Measurements from ENCODE around the gene AKR1D1.
A peak's percentile ranks its signal among the peaks of the same experiment; 100 is the strongest.
"Not testable (repeated sequence)": the region's sequence is repeated elsewhere in the genome, so short reads cannot be mapped to it uniquely, and the experiment has no call there.

The AKR1D1 gene

DNA sequence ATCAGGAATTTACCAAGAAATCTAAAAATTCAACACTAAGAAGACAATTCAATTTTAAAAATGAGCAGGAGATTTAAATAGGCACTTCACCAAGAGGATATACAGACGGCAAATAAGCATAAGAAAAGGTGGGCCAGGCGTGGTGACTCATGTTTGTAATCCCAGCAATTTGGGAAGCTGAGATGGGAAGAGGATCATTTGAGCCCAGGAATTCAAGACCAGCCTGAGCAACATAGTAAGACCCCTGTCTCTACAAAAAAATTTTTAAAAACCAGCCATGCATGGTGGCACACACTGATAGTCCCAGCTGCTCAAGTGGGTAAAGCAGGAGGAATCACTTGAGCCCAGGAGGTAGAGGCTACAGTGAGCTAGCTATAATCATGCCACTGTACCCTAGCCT is 3.5 kb upstream of the AKR1D1 start:
- no peak for DNase-seq (ENCODE audit: low spot score)
- FAIRE-seq: no peak

DNA sequence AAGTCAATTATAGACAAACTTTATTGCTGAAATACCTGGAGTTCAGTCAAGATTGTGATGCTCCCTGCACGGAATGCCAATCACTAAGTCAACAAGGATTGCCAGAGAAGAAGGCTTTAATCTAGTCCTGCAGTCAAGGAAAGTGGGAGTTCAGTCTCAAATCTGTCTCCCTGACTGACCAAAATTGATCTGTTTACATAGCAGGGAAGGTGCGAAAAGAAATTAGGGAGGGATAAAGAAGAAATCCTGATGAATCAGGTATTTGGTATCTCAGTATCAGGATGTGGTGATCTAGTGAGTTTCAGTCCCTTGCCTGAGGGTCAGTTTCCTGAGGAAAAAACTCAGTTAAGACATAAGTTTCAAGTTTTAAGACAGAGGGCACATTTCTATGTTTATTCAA is 2.1 kb upstream of the AKR1D1 start:
- no peak for FAIRE-seq
- DNase-seq (ENCODE audit: low spot score): no peak

DNA sequence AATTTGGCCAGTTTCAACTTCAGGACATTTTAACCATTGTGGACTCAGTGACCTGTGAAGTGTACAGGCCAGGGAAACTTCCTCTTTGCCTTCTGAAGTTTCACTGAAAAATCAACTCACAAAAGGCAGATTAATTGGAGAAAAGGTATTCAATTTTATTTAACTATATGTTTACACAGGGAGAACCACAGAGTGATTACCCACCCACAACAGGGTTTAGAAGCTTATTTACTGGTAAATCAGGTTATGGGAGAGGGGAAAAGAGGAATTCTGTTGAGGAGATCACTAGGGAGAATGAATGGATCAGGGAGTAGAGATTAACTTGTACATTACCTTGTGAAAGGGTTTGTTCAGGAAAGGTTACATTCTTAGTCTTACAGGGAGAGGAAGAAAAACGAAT is 1.7 kb upstream of the AKR1D1 start:
- FAIRE-seq (no peak), DNase-seq (ENCODE audit: low spot score) (no peak)

DNA sequence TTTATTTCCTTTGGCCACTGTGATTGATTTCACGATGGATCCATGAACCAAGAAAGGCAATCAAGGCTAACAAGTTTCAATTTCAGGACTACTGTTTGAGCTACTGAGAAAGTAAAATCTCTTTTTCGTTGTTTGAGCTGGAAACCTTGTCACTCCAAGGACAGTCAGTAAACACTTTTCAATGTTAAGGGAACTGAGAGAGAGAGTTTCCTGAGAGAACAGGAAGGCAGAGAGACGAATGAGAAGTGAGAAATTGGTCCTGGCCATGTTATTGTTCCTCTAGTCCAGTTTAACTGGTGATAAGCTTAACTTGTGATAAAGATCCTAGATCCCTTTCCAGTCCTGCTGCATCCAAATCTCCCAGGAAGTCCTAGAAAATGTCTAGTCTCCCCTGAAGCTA is 909 bp upstream of the AKR1D1 start:
- FAIRE-seq (no peak), DNase-seq (ENCODE audit: low spot score) (no peak)

DNA sequence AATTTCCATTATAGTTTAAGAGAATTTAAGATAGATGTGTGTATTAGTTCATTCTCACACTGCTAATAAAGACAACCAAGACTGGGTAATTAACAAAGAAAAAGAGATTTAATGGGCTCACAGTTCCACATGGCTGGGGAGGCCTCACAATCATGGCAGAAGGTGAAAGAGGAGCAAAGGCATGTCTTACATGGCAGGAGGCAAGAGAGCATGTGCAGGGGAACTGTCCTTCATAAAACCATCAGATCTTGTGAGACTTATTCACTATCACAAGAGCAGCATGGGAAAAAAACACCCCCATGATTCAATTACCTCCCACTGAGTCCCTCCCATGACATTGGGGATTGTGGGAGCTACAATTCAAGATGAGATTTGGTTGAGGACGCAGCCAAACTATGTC is 473 bp upstream of the AKR1D1 start:
- not testable (repeated sequence) for FAIRE-seq; DNase-seq (ENCODE audit: low spot score)

DNA sequence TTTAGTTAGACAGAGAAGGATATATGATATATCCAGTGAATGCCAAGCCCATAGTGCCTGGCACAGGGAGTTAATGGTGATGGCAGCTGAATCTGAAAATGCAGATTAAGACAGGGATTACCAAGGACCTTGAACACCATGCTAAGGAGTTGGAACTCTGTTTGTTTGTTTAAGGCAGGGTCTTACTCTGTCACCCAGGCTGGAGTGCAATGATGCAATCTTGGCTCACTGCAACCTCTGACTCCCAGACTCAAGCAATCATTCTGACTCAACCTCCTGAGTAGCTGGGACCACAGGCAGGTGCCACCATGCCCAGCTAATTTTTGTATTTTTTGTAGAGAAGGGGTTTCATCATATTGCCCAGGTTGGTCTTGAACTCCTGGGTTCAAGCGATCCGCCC is 1.6 kb downstream of the AKR1D1 start:
- FAIRE-seq: no peak
- DNase-seq (ENCODE audit: low spot score): no peak

DNA sequence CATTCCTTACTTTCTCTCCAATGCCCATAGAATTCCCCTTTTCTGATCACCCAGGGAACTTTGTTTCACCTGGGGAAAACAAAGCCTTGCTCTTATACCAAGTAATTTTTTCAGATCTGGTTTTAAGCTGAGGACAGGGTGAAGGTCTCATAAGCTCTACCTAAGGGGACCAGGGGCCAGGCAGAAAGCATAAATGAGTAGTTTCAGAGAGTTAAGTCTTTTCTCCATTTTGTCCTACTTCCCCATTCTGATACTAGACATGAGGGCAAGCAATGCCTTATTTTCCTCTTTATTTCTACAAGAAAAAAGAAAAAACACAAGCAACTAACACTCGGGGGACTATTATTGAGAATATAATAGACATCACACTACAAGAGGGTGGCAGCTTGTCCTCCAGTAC is 2.9 kb downstream of the AKR1D1 start:
- FAIRE-seq: no peak
- DNase-seq (ENCODE audit: low spot score): no peak

DNA sequence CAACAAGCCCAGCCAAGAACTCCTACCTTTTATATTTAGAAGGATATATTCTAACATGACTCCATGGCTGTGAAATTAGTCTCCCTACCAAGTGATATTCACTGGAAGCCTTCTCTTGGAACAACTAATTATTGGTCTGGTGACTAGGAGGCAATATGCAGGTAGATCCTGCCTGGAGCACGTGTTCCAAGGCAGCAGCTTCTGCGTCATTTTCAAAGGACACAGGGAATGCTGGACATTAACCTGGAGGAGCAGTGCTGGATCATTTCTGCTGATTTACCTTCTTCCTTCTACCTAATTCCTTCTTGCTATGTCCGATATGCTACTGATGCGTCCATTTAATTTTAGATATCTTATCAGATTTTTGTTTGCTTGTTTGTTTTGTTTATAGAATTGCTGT is 5.6 kb downstream of the AKR1D1 start:
- DNase-seq (ENCODE audit: low spot score) (no peak), FAIRE-seq (no peak)

DNA sequence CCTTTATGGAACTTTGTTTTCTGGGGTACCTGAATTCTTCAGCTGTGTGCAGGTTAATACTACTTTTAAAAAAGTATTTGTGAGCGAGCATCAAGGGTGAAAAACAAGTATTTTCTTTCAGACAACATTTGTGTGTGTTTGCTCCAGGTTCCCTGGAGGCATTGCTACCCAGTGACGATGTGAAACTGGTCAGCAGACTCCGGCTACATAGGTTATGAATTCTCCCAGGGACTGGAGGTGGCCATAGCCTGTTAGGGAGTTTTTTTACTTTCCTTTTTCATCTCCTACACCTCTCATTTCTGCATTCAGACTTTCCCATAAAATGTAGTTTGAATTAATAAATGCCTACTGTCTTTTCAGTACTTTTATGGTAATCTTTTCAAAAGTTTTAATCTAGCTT is 7.6 kb downstream of the AKR1D1 start:
- DNase-seq (ENCODE audit: low spot score) (no peak), FAIRE-seq (no peak)

DNA sequence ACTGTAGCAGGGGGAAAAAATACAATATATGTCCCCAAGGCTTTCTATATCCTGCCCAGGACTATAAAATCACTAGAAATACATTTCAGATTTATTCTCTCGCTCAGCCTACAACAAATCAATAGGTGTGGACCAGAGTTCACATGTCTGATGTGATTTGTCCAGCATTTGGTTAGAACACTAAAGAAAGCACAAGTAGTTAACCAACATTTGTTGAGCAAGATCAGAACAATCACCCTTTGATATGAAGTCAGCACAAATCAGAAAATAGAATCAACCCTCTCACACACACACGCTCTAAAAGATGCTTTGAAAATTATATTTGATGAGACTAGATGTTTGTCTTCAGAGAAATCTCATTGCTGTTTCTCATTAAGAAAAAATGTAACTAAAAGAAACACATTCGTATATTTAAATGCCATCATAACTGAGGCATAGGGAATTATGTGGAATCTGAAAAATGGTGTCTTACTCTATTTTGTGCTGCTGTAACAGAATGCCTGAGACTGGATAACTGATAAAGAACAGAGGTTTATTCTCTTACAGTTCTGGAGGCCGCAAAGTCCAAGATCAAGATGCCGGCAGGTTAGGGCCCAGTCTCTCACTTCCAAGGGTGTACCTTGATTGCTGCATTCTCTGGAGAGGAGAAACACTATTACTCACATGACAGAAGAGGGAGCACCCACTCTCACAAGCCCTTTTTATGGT is 10.5 kb downstream of the AKR1D1 start:
- no peak for FAIRE-seq
- DNase-seq (ENCODE audit: low spot score): no peak

DNA sequence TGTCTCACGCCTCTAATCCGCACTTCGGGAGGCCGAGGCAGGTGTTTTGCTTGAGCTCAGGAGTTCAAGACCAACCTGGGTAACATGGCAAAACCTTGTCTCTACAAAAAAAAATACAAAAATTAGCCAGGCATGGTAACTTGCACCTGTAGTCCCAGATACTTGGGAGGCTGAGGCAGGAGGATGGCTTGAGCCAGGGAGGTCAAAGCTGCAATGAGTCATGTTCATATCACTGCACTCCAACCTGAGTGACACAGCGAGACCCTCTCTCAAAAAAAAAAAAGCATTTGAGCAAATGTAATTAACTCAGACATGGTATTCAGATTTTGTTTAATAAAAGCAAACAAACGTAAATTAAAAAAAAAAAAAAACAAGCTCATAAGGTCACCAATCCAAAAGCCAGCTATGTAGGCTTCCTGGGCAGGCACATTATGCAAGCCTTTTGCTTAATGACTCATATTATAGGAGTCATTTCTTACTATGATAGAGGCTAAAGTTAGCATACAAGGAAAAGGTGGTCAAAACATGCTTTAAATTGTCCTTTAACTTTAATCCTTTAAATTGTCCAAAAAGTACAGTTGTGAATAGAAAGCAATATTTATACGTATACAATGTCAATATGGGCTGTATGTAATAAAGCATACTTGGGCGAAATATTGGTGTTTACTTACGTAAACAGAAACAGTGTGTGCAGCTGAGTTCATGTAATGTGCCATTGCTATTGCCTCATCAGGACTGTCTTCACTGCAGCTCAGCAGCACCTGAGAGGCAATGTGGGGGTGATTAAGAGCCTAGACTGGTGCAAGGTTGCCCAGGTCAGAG is 13.0 kb downstream of the AKR1D1 start:
- FAIRE-seq (no peak), DNase-seq (ENCODE audit: low spot score) (no peak)

DNA sequence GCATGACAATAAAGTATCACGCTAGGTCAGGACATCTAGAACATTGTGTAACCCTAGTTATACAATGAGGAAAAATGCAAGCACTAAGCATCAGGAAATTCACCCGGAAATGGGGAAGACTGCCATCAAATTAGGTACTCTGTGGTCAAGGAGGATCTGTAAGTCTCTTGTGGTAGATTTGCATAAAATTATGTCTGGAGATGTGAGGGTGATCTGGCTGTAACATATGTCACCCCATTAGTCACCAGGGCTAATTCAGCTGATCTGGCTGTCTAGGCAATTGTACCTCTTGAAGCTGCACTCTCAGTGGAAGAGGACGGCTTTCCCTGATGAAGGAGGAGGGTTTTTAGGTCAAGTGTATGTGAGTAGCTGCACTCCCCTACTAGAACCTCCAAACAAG is 14.8 kb downstream of the AKR1D1 start:
- no peak for FAIRE-seq

DNA sequence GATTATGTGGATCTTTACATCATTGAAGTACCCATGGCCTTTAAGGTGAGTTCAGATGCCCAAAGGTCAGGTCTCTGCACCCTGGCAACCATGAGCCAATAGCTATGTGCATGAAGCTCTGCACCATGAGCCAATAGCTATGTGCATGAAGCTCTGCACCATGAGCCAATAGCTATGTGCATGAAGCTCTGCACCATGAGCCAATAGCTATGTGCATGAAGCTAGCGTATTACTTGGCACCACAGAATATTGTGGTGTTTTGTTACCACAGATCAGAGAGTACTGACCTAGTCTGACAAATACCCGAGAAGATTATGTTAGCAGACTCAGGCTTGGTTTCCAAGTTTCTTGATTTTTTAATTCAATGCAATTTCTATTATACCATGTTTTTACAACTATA is 15.6 kb downstream of the AKR1D1 start:
- DNase-seq (ENCODE audit: low spot score); FAIRE-seq: not testable (repeated sequence)

More for the DNA sequence above, 14.8 kb downstream of the AKR1D1 start:
- no peak for DNase-seq (ENCODE audit: low spot score)

DNA sequence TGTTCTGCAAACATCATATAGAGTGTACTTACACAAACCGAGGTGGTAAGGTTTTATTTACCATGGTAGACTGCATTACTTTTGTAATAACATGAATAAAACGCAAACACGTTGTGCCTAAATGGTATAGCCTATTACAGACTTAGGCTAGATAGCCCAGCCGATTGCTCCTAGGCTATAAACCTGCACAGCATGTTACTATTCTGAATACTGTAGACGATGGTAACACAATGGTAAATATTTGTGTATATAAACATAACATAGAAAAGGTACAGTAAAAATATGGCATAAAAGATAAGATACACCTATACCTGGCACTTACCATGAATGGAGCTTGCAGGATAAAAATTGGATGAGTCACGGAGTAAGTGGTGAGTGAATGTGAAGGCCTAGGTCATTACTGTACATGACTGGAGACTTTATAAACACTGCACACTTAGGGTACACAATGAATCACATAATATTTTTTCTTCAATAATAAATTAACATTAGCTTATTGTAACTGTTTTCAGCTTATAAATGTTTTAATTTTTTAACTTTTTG is 16.3 kb downstream of the AKR1D1 start:
- DNase-seq (ENCODE audit: low spot score): no peak
- no peak for FAIRE-seq

DNA sequence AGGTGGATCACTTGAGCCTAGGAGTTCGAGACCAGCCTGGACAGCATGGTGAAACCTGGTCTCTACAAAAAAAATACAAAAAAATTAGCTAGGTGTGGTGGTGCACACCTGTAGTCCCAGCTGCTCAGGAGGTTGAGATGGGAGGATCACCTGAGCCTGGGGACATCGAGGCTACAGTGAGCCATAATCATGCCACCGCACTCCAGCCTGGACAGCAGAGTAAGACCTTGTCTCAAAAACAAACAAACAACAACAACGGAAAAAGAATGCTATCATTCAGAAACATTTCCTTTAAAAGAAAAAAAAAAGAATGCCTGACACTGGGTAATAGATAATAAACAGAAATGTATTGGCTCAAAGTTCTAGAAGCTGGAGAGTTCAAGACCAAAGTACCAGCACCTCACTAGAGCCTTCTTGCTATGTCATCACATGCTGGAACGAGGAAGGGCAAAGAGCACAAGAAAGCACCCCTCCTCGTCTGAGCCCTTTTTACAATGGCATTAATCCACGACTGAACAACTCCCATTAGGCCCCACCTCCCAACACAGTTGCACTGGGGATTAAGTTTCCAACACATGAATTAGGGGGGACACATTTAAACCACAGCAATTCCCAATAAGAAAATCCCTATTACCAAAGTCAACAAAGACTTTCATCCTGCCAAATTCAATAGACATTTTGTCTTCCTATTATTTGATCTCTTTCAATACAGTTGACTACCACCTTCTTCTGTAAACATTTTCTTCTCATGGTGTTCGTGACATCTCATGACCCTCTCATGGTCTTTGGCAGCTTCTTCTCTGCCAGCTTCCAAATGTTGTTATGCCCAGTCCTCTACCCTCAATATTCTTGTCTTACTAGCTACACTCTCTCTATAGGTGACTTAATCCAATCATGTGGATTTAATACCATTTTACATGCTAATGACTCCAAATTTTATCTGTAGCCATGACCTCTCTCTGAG is 20.0 kb downstream of the AKR1D1 start:
- DNase-seq (ENCODE audit: low spot score): no peak
- FAIRE-seq: no peak

DNA sequence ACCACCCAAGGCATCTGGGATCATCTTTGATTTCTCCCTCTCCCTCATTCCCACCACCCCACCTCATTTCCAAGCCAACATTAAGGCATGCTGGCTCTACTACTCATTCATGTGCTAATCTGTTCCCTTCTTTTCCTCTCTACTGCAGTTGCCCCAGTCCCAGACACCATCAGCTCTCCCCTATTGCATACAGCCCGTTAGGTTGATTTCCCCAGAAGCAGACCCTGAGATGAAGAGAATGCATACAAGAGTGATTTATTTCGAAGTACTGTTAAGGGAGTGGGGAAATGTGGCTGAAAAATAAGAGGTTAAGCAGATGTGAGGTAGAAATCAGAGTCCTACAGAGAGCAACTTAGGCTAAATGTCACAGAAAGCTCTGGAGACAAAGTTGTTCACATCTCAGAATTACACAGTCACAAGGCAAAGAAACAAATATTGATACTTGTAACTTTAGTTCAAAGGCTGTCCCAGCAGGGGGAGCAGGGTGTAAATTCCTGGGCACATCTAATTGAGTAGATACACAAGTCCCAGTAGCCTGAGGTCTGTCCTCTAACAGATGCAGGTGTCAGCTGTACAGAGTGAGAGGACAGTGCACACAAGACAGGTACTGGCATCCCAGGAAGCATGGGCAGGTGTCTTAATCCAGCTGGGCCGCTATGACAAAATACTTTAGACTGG is 20.9 kb downstream of the AKR1D1 start:
- FAIRE-seq (no peak), DNase-seq (ENCODE audit: low spot score) (peak; percentile 25)

DNA sequence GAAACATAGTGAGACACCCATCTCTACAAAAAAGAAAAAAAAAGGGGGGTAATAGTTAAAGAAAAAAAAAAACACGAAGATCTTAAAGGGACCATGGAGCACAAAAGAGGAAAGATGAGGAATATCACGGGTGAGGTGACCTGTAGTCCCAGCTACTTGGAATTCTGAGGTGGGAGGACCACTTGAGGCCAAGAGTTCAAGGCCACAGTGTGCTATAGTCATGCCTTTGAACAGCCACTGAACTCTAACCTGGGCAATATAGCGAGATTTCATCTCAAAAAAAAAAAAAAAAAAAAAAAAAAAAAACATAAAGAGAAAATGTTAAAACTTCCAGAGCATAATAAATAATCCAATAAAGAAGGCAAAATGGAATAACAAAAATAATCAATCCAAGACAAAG is 23.6 kb downstream of the AKR1D1 start:
- FAIRE-seq: no peak
- DNase-seq (ENCODE audit: low spot score): no peak

DNA sequence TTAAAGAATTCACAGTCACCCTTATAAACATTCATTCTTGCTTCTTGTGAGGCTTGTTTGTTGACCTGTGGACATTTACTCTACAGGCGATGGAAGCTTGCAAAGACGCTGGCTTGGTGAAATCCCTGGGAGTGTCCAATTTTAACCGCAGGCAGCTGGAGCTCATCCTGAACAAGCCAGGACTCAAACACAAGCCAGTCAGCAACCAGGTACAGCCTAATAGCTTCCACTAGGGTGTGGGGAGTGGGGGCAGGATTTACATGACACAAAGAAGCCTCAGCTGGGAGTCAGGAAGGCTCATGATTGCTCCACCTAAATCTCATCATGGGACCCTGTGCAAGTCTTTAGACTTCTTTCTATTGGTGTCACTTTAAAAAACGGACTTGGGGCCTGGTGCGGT is 29.0 kb downstream of the AKR1D1 start:
- no peak for DNase-seq (ENCODE audit: low spot score)
- FAIRE-seq: no peak

DNA sequence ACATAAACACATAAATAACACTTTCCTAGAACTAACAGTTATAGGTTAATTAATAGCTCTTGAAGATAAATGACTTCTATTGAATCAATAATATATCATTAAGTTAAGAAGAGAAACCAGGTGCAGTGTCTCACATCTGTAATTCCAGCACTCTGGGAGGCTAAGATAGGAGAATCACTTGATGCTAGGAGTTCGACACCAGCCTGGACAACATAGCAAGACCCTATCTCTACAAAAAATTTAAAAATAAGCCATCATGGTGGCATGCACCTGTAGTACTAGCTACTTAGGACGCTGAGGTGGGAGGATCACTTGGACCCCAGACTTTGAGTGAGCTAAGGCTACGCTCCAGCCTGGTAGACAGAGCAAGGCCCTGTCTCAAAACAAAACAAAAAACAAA is 38.8 kb downstream of the AKR1D1 start:
- DNase-seq (ENCODE audit: low spot score) (no peak), FAIRE-seq (no peak)

DNA sequence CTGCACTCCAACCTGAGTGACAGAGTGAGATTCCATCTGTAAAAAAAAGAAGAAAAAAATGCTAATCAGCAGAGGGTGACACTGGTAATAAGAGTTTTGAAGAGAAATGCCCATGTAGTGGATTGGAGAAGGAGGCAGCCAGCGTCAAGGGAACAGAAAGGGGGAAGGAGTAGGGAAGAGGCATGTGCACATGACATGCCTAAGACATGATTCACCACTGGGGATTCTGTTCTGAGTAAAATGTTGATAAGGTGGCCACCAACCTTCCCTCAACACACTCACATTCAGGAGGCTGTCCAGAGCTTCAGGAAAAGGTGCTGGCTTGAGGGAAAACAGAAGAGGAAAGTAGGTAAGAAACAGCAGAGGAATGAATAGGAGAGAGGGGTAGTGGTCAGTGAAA is 39.9 kb downstream of the AKR1D1 start:
- FAIRE-seq (no peak), DNase-seq (ENCODE audit: low spot score) (peak; percentile 62)

DNA sequence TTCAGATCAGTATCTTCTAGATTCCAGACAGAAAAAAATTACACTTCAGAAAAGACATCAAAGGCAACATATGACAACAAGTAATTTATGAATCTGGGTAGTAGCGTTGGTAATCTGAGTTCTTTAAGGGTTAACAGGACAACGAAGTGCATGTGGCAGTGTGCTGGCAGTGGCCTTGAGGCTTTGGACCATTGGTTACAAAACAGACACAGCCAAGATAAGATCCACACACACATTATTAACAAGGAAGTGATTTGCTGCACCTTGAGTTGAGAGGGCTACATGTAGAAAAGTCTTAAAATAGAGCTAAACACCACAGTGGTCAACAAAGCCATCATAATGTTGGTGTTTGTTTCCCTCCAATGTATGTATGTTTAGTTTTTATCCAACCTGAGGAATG is 40.6 kb downstream of the AKR1D1 start:
- no peak for DNase-seq (ENCODE audit: low spot score)
- no peak for FAIRE-seq

All from urothelium cell line (cell line).